RWPE2 (cell line): ENCODE data around the gene LHFPL2.

Experiments
- ATAC-seq: fragments of 200-7000 bp; cut with Tn5 transposase; 3 replicates; pipeline ENCODE4 v1.9.1; 2021; ENCODE audit warnings: low read depth
- DNase-seq: peaks from one replicate; pipeline ENCODE4 v3.0.0-alpha.2; 2020; ENCODE audit warnings: low spot score
- H3K27ac ChIP-seq: fragments of 450-650 bp; 2 replicates; pipeline ENCODE4 v1.5.1; 2017; ENCODE audit warnings: mild to moderate bottlenecking; ENCODE audit not compliant: poor library complexity, severe bottlenecking
- H3K27me3 ChIP-seq: fragments of 250-450 bp; sonication (Bioruptor Pico); 2 replicates; pipeline ENCODE4 v1.5.1; 2021; ENCODE audit warnings: mild to moderate bottlenecking, moderate library complexity; ENCODE audit not compliant: insufficient read depth, poor library complexity, severe bottlenecking
- H3K36me3 ChIP-seq: fragments of 250-450 bp; sonication (Bioruptor Pico); 2 replicates; pipeline ENCODE4 v1.5.1; 2020; ENCODE audit warnings: low read depth, mild to moderate bottlenecking, moderate library complexity
- H3K4me1 ChIP-seq: fragments of 250-450 bp; sonication (Bioruptor Pico); 2 replicates; pipeline ENCODE4 v1.5.1; 2021; ENCODE audit warnings: mild to moderate bottlenecking, moderate library complexity; ENCODE audit not compliant: insufficient read depth, poor library complexity, severe bottlenecking
- H3K4me3 ChIP-seq: fragments of 250-450 bp; sonication (Bioruptor Pico); 2 replicates; pipeline ENCODE4 v1.5.1; 2021; ENCODE audit warnings: mild to moderate bottlenecking, moderate library complexity; ENCODE audit not compliant: severe bottlenecking
- H3K9me3 ChIP-seq: fragments of 250-450 bp; sonication (Bioruptor Pico); 2 replicates; pipeline ENCODE4 v1.5.1; 2021; ENCODE audit warnings: mild to moderate bottlenecking, moderate library complexity; ENCODE audit not compliant: severe bottlenecking
- CTCF ChIP-seq: fragments of 450-650 bp; IDR thresholded peaks from one replicate; pipeline ENCODE4 v1.5.1; 2017; ENCODE audit warnings: mild to moderate bottlenecking, moderate library complexity; ENCODE audit not compliant: poor library complexity, severe bottlenecking

Gene LHFPL2

GRCh38 chr5:78605611-78606010 is 43.0 kb downstream of the LHFPL2 start:
- H3K4me1 ChIP-seq: peaks cover 50% of the 10 kb centered on the region
- ATAC-seq (peak; percentile 79), DNase-seq (no peak)
- H3K9me3 ChIP-seq: no peaks in the 10 kb centered on the region
- no peaks in the 10 kb centered on the region for H3K27me3 ChIP-seq
- no peak for TF ChIP-seq CTCF
- peaks cover 34% of the 10 kb centered on the region for H3K36me3 ChIP-seq
- peak overlapping the region; percentile 48 for H3K27ac ChIP-seq
- H3K4me3 ChIP-seq: no peak overlapping the region

GRCh38 chr5:78604689-78605285 is 43.8 kb downstream of the LHFPL2 start:
- Histone ChIP-seq H3K27ac (peak overlapping the region; percentile 48), H3K36me3 (peaks cover 35% of the 10 kb centered on the region), H3K9me3 (no peaks in the 10 kb centered on the region), H3K27me3 (no peaks in the 10 kb centered on the region), H3K4me1 (peaks cover 50% of the 10 kb centered on the region), H3K4me3 (no peak overlapping the region)
- no peak for TF ChIP-seq CTCF
- DNase-seq (no peak), ATAC-seq (no peak)

- H3K4me3 ChIP-seq: no peak overlapping the region
- H3K27me3 ChIP-seq: no peaks in the 10 kb centered on the region
- peaks cover 34% of the 10 kb centered on the region for H3K36me3 ChIP-seq
- ATAC-seq (no peak), DNase-seq (no peak)
- H3K27ac ChIP-seq: no peak overlapping the region
- no peaks in the 10 kb centered on the region for H3K9me3 ChIP-seq
- H3K4me1 ChIP-seq: peaks cover 54% of the 10 kb centered on the region
- TF ChIP-seq CTCF: no peak
Measured at GRCh38 chr5:78603636-78604175, 44.9 kb downstream of the LHFPL2 start.

DNA sequence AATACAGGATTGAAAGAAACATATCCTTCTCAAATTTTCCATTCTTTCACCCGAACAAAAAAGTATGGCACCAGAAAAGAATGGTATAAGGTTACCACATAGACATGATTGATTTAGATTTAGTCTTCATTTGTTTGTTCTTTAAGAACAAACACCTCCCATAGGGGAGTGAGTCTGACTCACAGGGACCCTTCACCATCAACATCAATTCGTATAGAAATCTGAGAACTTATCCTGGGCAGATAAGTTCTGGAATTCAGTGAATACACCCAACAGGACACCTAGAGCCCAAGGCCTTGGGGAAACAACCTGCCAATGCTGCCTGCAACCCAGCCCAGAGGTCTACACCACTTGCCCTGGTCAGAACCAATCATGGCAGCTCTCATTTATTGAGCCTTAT is 46.2 kb downstream of the LHFPL2 start:
- H3K4me3 ChIP-seq: no peak overlapping the region
- H3K27me3 ChIP-seq: no peaks in the 10 kb centered on the region
- peak overlapping the region; percentile 10 for H3K27ac ChIP-seq
- DNase-seq (no peak), ATAC-seq (peak; percentile 27; the same call in 2 of the 3 replicates)
- no peak for TF ChIP-seq CTCF
- peaks cover 67% of the 10 kb centered on the region for H3K4me1 ChIP-seq
- H3K9me3 ChIP-seq: no peaks in the 10 kb centered on the region
- H3K36me3 ChIP-seq: peaks cover 38% of the 10 kb centered on the region
